Keratinocyte (primary cell): ENCODE data around the gene EPHX1. TPM values are rescaled to one million over a fixed set of nuclear protein-coding genes. Genes with fewer than 3 reads are reported as not detected.

Experiments
- DNase-seq: peaks from one replicate; pipeline ENCODE4 v3.0.0-alpha.2; 2011; ENCODE audit warnings: low read depth, missing footprints, low spot score
- FAIRE-seq: peaks from 2 replicates; lab custom pipeline; 2011; peaks lifted over from hg19 to GRCh38; lab: Jason Lieb, UNC
- H2AFZ ChIP-seq: 2 replicates; pipeline ENCODE4 v1.6.0; 2012; ENCODE audit warnings: low read length, control low read depth, inconsistent platforms; ENCODE audit not compliant: control insufficient read depth
- H3K27ac ChIP-seq: 2 replicates; pipeline ENCODE4 v1.5.1; 2011; ENCODE audit warnings: low read length; ENCODE audit not compliant: control insufficient read depth, insufficient read depth
- H3K27me3 ChIP-seq: 3 replicates; pipeline ENCODE4 v1.6.0; 2011; ENCODE audit warnings: low read length; ENCODE audit not compliant: control insufficient read depth, insufficient read depth; ENCODE audit errors: extremely low read depth
- H3K36me3 ChIP-seq, 2 experiments: 2 replicates in 1 of 2; 3 replicates in 1 of 2; pipeline ENCODE4 v1.5.1; 2011; ENCODE audit warnings: low read length in 2 of 2, mild to moderate bottlenecking in 1 of 2; ENCODE audit not compliant: control insufficient read depth in 2 of 2, insufficient read depth in 2 of 2; ENCODE audit errors: extremely low read depth in 1 of 2
- H3K4me1 ChIP-seq: 3 replicates; pipeline ENCODE4 v1.5.1; 2011; ENCODE audit warnings: low read length; ENCODE audit not compliant: control insufficient read depth, insufficient read depth; ENCODE audit errors: extremely low read depth
- H3K4me2 ChIP-seq: 3 replicates; pipeline ENCODE4 v1.6.0; 2011; ENCODE audit warnings: low read depth, low read length; ENCODE audit not compliant: control insufficient read depth, insufficient read depth; ENCODE audit errors: extremely low read depth
- H3K4me3 ChIP-seq, 3 experiments: fragments of 200-600 bp in 1 of 3; sonication (generic) in 1 of 3; 2 replicates in 2 of 3; 3 replicates in 1 of 3; pipeline ENCODE4 v1.5.1; 2011 to 2016; ENCODE audit warnings: low read length in 3 of 3, mild to moderate bottlenecking in 3 of 3, control low read depth in 2 of 3, inconsistent platforms in 1 of 3, low read depth in 1 of 3, mixed read lengths in 1 of 3, mixed run types in 1 of 3, moderate library complexity in 1 of 3; ENCODE audit not compliant: control insufficient read depth in 2 of 3, insufficient read depth in 2 of 3; ENCODE audit errors: extremely low read depth in 1 of 3
- H3K79me2 ChIP-seq: 2 replicates; pipeline ENCODE4 v1.6.0; 2012; ENCODE audit warnings: low read length; ENCODE audit not compliant: control insufficient read depth, insufficient read depth
- H3K9ac ChIP-seq: 3 replicates; pipeline ENCODE4 v1.6.0; 2011; ENCODE audit warnings: low read length; ENCODE audit not compliant: control insufficient read depth, insufficient read depth; ENCODE audit errors: extremely low read depth
- H3K9me1 ChIP-seq: 3 replicates; pipeline ENCODE4 v1.6.0; 2011; ENCODE audit warnings: low read length; ENCODE audit not compliant: control insufficient read depth, insufficient read depth; ENCODE audit errors: extremely low read depth
- H3K9me3 ChIP-seq: 2 replicates; pipeline ENCODE4 v1.5.1; 2012; ENCODE audit warnings: low read depth, low read length; ENCODE audit not compliant: control insufficient read depth
- H4K20me1 ChIP-seq: 3 replicates; pipeline ENCODE4 v1.6.0; 2011; ENCODE audit warnings: low read length; ENCODE audit not compliant: control insufficient read depth, insufficient read depth; ENCODE audit errors: extremely low read depth
- CTCF ChIP-seq, 3 experiments: IDR thresholded peaks in 1 of 3; conservative IDR thresholded peaks in 1 of 3; optimal IDR thresholded peaks in 1 of 3; 2 replicates in 2 of 3; 3 replicates in 1 of 3; pipeline versions ENCODE3 to v1.5.1; 2011; ENCODE audit warnings: low read length in 3 of 3, mild to moderate bottlenecking in 3 of 3, moderate library complexity in 2 of 3, control low read depth in 1 of 3, inconsistent platforms in 1 of 3; ENCODE audit not compliant: insufficient read depth in 2 of 3; ENCODE audit errors: extremely low read depth in 1 of 3
- EZH2 ChIP-seq: IDR thresholded peaks from one replicate; pipeline ENCODE4 v1.6.1; 2012; ENCODE audit warnings: inconsistent platforms, mild to moderate bottlenecking, low read length, moderate library complexity
- dilution Hi-C: fragments of 300-500 bp; cut with MboI; formaldehyde crosslinking; loops from one replicate; pipeline ENCODE4 v1.7.0; 2020; ENCODE audit warnings: low sequenced_read_pairs; ENCODE audit not compliant: extremely low pct_ligation_motif_present
- polyA plus RNA-seq, 5 experiments: library from polyadenylated mRNA; depleted of rRNA in 3 of 5; stranded (reverse) in 3 of 5; stranded (forward) in 1 of 5; unstranded in 1 of 5; fragments of >200 nt; gene quantifications; 1 replicate in 1 of 5; 2 replicates in 3 of 5; 3 replicates in 1 of 5; pipeline versions ENCODE4 v1.2.1 to v1.2.3, GENCODE V29; 2011 to 2012; ENCODE audit warnings: missing spikeins in 2 of 5, low read depth in 1 of 5, low replicate concordance in 1 of 5

EPHX1 gene
- polyA plus RNA-seq, 1 donor (not counting 4 experiments of a cell fraction or from before 2014, with no cell fraction given): 6.4 TPM

GRCh38 chr1:225860107-225860506, 50.2 kb downstream of the EPHX1 start:
- Histone ChIP-seq H3K27ac (no peak overlapping the region), H3K4me3 (no peak overlapping the region), H4K20me1 (no peaks in the 10 kb centered on the region), H2AFZ (no peak overlapping the region), H3K9me3 (no peaks in the 10 kb centered on the region), H3K79me2 (no peaks in the 10 kb centered on the region), H3K4me2 (no peak overlapping the region), H3K9me1 (no peaks in the 10 kb centered on the region), H3K9ac (no peak overlapping the region), H3K4me1 (no peaks in the 10 kb centered on the region), H3K27me3 (no peaks in the 10 kb centered on the region), H3K36me3 (peaks cover 11 to 24% of the 10 kb centered on the region in 2 experiments)
- FAIRE-seq: no peak
- dilution Hi-C loops: no loop called here
- no peak for DNase-seq
- TF ChIP-seq CTCF (optimal IDR thresholded peaks at IDR 0.05 in 1 of 3, IDR thresholded peaks at IDR 0.05 in 1 of 3, conservative IDR thresholded peaks at IDR 0.05 in 1 of 3; ENCODE audit: extremely low read depth in 1 of 3, insufficient read depth in 2 of 3, low read length in 3 of 3) (no peak), EZH2 (no peak)

GRCh38 chr1:225860876-225861441, 51.0 kb downstream of the EPHX1 start:
- dilution Hi-C loops: no loop called here
- H3K9me1 ChIP-seq: no peaks in the 10 kb centered on the region
- no peak for FAIRE-seq
- H3K9me3 ChIP-seq: no peaks in the 10 kb centered on the region
- H2AFZ ChIP-seq: no peak overlapping the region
- no peak for TF ChIP-seq EZH2
- TF ChIP-seq CTCF (optimal IDR thresholded peaks at IDR 0.05 in 1 of 3, IDR thresholded peaks at IDR 0.05 in 1 of 3, conservative IDR thresholded peaks at IDR 0.05 in 1 of 3; ENCODE audit: extremely low read depth in 1 of 3, insufficient read depth in 2 of 3, low read length in 3 of 3): no peak
- no peak overlapping the region for H3K9ac ChIP-seq
- peaks cover 12 to 26% of the 10 kb centered on the region in 2 experiments for H3K36me3 ChIP-seq
- no peaks in the 10 kb centered on the region for H3K79me2 ChIP-seq
- H4K20me1 ChIP-seq: peaks cover under 1% of the 10 kb centered on the region
- no peak overlapping the region for H3K27ac ChIP-seq
- H3K4me3 ChIP-seq: no peak overlapping the region
- DNase-seq: no peak
- no peak overlapping the region for H3K4me2 ChIP-seq
- H3K4me1 ChIP-seq: no peaks in the 10 kb centered on the region
- H3K27me3 ChIP-seq: no peaks in the 10 kb centered on the region
